Amniotic stem cell (primary cell): Measurements from ENCODE around the gene HGFAC.
"Not testable (repeated sequence)": the region's sequence is repeated elsewhere in the genome, so short reads cannot be mapped to it uniquely, and the experiment has no call there.

ENCODE experiments used
- DNase-seq: peaks from one replicate; lab custom pipeline; 2025; lab: John Stamatoyannopoulos, UW

The HGFAC gene

DNA sequence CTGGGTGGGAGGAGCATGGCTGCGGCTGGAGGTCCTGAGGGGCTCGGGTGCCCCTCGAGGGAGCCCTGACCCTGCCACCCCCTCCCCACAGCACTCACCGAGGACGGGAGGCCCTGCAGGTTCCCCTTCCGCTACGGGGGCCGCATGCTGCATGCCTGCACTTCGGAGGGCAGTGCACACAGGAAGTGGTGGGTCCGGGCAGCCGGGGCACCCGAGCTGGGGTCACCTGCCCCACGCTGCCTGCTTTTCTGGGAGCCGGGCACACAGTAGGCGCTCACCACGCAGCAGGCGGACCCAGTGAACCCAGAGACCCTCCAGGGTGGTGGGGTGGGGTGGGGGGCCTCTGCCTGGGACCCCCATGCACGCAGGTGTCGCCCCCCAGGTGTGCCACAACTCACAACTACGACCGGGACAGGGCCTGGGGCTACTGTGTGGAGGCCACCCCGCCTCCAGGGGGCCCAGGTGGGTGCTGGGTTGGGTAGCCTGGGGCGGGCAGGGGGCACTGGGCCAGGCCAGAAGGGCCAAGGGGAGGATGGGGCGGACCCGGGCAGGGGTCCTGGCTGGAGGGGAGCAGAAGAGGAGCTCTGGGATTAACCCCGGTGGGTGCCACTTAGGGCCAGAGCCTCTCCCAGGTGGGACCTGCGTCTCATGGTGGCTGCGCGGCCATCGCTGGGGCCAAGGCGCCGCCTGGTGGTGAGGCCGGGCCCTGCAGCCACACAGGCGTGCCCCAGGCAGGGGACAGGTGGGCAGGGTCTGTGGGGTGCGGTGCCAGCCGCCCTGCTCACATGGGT lies 1.4 kb downstream of the HGFAC start:
- no peak for DNase-seq

DNA sequence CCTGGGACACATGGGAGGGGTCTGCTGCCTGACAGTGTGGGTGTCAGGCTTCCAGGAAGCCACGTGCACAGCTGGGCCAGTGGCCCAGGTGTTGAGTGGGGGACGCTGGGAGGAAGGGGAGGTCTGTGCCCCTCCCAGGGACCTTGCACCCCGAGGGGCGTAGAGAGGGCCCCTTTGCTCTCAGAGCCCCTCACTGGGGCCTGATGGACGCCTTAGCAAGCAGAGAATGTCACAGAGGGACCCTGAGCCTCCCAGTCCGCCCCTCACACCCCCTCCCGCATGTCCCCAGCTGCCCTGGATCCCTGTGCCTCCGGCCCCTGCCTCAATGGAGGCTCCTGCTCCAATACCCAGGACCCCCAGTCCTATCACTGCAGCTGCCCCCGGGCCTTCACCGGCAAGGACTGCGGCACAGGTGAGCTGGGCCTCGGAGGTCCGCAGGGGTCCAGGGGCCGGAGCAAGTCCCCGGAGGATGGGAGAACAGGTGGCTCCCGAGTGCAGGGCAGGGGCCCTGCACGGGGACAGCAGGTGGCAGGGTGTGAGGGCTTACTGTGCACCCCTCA lies 2.1 kb downstream of the HGFAC start:
- no peak for DNase-seq

DNA sequence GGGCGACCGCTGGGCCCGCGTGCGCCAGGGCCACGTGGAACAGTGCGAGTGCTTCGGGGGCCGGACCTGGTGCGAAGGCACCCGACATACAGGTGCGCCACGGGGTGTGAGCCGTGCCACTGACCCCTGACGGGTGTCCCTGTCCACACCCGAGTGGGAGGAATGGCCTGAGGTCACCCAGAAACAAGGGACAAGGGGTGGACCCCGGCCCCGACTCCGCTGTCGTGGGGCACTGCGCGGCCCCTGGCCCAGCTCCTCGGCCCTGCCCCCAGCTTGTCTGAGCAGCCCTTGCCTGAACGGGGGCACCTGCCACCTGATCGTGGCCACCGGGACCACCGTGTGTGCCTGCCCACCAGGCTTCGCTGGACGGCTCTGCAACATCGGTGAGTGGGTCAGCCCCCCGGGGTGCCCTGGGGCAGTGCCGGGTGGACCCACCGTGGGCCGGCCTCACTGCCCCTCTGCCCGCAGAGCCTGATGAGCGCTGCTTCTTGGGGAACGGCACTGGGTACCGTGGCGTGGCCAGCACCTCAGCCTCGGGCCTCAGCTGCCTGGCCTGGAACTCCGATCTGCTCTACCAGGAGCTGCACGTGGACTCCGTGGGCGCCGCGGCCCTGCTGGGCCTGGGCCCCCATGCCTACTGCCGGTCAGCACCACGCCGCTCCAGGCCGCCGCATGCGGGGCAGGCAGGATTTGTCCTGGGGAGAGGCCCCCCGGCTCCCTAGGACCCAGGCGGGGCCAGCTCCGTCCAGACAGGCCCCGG lies 2.8 kb downstream of the HGFAC start:
- no peak for DNase-seq

DNA sequence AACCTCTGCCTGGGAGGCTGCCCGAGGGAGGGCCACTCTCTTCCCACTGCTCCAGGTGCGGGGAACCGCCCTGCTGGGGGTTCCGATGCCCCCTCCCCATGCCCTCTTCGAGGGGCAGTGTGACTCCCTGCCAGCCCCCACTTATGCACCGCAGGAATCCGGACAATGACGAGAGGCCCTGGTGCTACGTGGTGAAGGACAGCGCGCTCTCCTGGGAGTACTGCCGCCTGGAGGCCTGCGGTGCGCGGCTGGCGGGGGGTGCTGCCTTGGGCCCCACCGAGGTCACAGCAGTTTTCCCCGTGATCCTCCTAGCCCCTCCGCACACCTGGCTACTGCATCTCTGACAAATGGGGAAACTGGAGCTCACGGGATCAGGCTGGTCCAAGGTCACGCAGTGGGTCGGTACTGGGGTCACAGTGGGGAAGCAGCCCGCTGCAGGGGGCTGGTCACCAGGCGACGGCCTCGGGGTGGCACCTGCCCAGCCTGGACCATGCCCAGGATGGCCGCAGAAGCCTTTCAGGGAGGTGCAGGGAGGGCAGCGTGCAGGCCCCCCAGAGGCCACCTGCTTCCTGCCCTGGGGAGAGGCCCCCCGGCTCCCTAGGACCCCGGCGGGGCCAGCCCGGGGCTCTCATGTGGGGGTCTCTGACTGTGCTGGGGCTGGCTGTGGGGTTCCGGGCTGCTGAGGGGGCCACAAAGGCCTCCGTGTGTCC lies 3.5 kb downstream of the HGFAC start:
- DNase-seq = no peak

DNA sequence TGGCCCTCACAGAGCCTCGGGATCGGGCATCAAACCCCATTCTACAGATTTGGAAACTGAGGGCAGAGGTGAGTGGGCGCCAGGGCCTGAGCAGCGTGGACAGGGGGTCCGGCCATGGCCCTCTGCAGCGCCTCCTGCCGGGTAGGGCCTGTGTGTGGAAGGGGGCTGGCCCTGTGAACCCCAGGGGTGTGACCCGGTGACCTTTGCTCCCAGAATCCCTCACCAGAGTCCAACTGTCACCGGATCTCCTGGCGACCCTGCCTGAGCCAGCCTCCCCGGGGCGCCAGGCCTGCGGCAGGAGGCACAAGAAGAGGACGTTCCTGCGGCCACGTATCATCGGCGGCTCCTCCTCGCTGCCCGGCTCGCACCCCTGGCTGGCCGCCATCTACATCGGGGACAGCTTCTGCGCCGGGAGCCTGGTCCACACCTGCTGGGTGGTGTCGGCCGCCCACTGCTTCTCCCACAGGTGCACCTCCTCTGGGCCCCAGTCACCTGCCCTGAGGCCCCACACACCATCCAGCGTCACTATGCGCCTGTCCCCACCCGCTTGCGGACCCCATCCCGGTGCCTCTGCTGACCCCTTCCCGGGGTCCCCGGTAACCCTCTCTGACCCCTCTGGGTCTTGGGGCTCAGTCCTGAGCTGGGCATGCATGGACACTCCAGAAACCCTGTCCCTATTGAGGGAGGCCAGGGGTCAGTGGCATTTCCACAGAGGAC lies 4.2 kb downstream of the HGFAC start:
- DNase-seq = no peak

DNA sequence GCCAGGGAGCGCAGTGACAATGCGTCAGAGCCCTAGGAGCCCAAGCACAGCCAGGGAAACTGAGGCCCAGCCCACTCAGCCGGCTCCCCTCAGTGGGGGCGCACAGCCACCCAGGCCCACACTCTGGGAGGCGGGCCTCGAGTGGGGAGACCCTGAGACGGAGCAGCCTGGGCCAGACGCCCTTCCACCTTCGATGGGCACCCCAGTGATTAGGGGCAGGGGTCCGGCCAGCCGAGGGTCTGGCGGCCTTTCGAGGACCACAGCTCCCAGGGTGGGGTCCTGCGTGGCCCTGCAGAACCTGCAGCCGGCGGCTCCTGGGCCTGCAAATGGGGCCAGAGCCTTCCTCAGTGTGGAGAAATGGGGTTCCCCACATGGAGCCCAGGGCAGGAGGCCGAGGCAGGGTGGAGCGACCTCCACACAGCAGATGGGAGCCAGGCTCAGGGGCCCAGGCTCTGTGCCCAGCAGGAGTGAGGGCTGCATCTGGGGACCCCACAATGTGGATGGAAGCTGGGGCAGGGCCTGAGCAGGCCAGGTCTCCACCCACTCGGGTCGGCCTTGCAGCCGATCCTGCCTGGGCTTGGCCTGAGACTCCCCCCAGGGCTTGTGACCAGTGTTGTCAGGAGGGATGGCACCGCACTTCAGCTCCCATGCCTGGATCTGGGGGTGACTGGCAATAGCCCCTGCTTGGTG lies 5.0 kb downstream of the HGFAC start:
- no peak for DNase-seq

DNA sequence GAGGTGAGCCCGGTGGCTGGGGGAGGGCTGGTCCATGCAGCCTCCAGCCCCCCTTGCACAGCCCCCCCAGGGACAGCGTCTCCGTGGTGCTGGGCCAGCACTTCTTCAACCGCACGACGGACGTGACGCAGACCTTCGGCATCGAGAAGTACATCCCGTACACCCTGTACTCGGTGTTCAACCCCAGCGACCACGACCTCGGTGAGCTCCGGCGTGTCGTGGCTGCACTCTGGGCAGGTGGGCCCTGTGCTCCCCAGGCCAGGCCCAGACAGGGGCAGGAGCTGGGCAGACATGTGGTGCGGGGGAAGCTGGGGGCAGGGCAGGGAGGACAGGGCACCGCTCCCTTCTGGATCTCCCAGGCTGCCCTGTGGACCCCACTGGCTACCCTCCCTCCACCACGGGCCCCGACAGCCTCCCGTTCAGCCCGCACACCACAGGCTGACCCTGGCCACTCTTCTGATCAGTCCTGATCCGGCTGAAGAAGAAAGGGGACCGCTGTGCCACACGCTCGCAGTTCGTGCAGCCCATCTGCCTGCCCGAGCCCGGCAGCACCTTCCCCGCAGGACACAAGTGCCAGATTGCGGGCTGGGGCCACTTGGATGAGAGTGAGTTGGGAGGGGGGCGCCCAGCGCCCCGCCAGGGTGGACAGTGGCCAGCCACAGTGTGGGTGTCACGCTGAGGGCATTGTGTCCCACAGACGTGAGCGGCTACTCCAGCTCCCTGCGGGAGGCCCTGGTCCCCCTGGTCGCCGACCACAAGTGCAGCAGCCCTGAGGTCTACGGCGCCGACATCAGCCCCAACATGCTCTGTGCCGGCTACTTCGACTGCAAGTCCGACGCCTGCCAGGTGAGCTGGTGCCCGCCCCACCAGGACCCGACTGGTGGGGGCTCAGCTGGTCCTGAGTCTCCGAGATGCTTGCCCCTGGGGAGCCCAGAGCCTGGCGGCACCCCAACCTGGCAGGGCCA lies 5.9 kb downstream of the HGFAC start:
- no peak for DNase-seq

DNA sequence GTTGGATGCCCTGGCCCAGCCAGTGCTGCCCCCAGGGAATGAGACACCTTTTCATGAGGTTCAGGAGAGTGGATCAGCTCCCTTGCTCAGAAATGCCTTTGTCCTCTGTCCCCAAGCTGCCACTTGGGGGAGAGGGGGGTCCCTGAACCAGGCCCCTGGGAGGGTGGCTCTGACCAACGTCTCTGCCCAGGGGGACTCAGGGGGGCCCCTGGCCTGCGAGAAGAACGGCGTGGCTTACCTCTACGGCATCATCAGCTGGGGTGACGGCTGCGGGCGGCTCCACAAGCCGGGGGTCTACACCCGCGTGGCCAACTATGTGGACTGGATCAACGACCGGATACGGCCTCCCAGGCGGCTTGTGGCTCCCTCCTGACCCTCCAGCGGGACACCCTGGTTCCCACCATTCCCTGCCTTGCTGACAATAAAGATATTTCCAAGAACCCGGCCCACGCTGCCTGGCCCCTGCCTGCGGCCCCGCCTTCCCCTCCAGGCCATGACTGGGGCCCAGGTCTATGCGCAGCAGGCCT lies 7.3 kb downstream of the HGFAC start:
- no peak for DNase-seq

DNA sequence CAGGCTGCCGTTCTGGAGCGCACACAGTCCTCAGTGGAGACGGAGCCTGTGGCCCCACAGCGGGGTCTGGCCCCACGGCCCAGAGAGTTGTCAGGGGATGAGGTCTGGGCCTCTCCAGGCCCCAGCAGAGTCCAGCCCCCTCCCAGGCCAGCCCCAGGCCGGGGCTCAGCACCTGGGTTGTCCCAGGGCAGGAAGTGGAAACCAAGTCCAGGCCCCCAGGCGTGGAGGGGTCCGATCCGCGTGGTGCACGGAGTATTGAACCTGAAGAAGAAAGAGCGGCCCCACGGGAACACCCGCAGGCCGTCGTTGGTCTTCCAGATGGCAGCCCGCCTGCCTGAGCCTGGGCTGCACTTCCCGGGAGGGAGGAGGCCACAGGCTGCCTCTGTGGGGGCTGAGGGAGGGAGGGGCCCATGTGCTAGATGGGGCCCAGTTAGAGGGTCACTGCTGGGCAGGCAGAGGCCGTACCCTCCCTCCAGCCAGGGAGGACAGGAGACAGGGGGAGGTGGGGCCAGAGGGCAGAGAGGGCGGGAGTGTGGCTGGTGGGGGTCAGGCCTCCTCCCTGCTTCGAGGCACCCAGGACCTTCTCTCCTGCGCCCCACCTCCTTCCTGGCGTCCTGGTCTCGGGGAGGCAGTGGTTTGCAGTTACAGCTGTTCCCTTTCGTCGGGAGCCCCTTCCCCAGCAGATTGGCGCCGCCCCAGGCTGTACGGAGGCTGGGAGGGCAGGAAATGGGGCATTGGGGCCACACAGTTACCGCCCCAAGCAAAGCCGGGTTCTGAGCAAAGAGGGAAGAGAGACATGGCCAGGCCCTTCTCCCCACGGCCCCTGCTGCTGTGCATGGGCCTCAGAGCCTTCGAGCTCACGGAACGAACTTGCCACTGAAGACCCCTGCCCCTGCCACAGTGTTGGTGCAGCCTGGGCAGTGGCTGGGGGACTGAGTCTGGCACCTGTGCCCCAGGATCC lies 8.1 kb downstream of the HGFAC start:
- DNase-seq = no peak

DNA sequence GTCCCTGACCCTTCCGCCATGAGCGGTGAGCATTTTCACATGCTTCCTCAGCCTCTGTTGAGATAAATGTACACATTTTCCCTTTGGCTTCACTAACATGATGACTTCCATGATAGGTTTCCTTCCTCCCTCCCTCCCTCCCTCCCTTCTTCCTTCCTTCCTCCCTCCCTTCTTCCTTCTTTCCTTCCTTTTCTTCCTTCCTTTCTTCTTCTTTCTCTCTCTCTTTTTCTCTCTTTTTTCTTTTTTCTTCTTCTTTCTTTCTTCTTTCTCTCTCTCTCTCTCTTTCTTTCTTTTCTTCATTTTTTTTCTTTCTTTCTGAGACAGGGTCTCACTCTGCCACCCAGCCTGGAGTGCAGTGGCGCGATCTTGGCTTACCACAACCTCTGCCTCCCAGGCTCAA lies 8.9 kb downstream of the HGFAC start:
- no peak for DNase-seq

DNA sequence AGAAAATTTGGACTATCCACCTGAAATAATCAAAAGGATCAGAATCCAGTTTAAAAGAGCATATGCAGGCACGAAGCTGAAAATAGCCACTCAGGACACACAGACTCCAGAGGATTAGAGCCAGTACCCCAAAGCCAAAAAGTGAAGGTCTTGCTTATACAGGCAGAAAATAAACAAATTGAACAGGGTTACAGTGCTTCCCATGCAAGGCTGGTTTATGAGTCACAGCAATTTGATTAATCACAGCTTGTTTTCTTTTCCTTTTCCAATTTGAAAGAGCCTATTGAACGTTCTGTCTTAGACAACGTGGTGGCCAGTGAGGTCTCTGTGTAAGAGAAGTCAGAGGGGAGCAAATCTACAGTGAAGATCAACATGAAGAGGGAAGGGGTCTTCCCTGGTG lies 10.2 kb downstream of the HGFAC start:
- peak; percentile 25 for DNase-seq

DNA sequence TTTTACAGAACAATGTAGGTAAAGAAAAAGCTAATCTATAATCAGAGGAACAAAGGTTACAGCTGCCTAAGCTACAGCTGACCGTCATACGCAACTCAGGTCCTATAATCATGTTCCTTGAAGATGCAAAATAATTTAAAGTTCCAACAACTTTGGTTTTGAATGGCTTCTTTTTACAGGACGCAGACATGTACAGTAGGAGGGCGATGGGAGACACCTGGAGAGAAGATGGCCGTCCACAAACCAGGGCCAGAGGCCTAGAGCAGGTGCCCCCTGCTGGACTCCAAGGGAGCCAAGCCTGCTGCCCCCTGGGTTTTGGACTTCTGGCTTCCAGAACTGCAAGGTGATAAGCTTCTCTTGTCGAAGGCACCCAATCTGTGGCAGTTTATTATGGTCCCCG lies 10.6 kb downstream of the HGFAC start:
- no peak for DNase-seq

DNA sequence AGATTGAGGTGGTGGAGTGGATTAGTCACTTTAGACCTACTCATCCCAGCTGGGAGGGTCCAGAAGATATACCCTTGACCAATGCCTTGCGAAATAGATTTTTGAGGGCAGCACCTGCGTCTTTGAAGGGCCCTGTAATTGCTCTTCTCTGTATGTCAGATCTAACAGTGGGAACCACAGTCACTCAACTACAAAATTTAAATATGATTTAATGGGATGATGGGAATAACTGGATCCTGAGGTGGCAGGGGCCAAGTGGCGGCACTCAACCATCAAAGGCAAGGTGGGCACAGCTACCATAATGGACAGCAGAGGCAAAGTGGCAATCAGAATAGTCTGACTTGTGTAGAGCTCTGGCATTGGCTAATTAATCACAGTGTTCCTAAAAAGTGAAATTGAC lies 13.8 kb downstream of the HGFAC start:
- not testable (repeated sequence) for DNase-seq

DNA sequence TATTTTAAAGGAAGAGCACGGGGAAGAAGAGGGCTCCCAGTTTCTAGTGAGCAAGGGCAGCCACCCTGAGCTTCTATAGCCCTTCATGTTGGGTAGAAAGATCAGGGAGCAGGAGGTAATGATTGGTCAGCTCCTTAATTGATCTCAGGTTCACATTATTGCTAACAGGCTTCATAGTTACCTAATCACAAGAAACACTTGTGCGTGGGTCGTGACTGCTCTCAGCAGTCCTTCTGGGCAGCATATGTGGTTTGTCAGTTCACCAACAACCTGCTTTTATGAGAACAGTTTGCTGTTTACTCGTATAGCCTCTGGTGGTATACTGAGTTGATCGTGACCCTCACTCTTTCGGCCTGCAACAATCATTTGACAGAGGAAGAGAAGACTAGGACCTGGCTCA lies 16.6 kb downstream of the HGFAC start:
- no peak for DNase-seq

DNA sequence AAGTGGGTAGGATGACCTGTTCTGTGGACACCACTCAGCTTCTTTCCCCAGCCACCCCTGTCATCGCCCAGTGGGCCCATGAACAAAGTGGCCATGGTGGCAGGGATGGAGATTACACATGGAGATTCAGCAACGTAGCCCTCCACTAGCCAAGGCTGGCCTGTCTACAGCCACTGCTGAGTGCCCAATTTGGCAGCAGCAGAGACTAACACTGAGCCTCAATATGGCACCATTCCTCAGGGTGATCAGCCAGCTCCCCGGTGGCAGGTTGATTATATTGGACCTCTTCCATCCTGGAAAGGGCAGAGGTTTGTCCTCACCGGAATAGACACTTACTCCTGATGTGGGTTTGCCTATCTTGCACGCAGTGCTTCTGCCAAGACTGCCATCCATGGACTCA lies 17.4 kb downstream of the HGFAC start:
- not testable (repeated sequence) for DNase-seq

DNA sequence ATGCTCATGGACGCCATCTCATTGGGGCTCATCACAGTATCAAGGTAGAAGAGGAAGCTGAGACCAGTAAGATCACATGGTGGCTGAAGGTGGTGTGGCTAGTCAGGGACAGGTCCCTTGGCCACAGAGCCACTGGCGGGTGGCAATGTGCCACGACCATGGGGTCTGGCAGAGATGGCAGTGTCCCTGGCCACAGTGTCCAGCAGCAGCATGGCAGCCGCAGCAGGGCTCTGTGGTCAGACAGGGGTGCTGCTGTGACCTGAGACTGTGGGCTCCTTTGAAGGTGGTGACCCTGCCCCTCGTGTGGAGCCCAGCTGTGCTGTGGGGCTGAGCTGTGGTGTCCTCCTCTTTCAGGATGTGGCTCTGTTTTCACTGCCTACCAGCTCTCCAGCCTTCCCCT lies 19.2 kb downstream of the HGFAC start:
- DNase-seq = no peak

DNA sequence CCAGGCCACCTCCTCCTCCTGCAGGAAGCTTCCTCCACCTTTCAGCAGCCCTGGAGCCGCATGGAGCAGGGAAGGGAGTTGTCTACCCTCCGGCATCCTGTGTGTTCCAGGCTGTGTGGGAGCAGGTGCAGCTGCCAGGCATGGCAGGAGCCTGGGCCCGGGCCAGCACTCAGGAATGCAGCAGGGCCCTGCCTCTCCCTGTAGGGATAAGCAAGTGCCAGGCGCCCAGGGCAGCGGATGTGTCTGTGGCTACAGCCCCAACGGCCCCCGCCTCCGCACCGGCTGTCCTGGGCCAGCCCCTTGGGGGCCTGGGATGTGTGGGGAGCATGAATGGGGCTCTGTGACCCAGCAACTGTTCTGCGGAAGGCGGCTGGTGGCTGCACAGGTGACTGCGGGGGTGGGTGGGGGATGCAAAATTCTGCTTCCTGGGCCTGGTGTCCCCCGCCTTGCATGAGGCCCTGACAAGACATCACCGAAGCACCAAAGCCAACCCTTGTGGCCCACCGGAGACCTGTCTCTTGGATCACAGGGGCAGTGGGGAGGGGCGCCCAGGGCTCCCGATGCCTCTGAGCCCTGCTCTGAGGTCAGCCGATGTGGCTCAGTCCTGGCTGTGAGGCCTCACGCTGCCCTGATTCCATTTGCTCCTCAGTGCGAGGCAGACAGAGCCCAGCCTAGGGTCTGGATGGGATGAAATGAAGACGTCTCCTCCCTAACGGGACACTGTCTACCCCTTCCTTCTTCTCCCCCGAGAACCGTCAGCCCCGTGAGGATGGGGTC lies 19.9 kb downstream of the HGFAC start:
- no peak for DNase-seq

DNA sequence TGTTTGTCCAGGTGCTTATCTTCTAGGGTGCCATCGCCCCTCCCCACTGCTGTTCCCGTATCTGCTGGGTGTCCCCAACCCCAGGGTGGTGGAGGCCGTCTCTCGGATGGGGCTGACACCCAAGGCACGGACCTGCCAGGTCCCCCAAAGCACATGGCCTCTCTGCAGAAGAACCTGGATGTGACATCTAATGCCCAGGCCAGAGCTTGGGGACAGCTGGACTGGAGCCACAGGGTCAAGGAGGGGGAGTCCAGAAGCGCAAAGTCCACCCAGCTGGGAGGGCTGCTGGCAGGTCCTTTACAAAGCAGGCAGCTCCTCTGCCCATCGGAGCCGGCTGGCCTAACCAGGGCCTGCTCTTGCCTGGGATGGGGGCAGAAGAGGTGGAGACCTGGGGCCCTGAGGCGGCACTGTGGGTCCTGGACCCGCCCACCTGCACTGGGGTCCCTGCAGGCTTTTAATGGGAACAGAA lies 20.6 kb downstream of the HGFAC start:
- no peak for DNase-seq
